ENCODE measurements around the gene MMP15. TPM values are rescaled to one million over a fixed set of nuclear protein-coding genes. Genes with fewer than 3 reads are reported as not detected.

Gene MMP15
- polyA plus RNA-seq, 1 donor (not counting 4 experiments of a cell fraction or from before 2014, with no cell fraction given): 3.7 TPM

DNA sequence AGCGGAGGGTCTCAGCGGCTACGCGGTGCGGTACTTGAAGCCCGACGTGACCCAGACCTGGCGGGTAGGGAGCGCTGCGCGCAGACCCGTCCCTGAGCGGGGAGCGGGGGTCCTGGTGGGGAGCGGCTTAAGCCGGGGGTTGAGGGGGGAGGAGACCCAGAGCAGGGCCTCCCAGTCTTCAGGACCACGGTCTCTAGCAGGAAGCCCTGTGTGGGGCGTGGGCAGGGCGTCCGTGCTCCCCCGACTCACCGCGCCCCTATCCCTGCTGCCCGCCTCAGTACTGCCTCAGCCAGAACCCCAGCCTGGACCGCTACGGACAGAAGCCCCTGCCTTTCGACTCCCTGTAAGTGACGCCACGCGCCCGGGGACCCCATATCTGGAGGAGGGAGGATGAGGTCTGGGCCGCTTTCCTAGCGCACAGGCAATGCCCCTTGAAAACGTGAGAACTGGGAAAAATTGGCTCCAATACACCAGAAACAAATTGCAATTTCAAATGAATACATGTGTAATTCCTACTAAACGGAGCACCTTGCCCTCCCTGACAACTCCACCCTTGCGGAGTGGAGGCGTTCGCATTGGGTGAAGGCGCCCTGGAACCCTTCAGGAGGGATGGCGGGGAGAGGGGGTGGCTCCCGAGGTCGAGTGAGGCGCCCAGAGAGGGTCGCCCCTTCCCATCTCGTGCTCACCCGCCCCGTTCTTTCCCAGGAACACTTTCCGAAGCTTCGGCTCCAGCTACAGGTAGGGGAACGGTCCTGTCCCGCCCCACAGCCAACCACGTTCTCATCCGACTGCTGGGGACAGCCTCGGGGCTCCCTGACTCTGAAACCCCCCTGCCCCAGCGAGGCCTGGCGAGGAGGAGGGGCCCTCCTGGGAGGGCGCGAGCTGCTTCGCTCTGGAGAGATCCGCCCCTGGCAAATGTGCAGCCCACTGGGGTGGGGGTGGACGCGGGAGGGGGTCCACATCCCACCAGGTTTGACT is 40.1 kb upstream of the MMP15 start:
- H3K36me3 ChIP-seq (ENCODE audit: control insufficient read depth in 2 of 2, extremely low read depth in 1 of 2, insufficient read depth in 2 of 2, low read length in 2 of 2): no peaks in the 10 kb centered on the region
- dilution Hi-C loops (cut with MboI; ENCODE audit: extremely low pct_ligation_motif_present, low sequenced_read_pairs): no loop called here
- H3K4me2 ChIP-seq (ENCODE audit: control insufficient read depth, extremely low read depth, insufficient read depth, low read depth, low read length): peak overlapping the region; percentile 81
- peak overlapping the region; percentile 28 for H3K9ac ChIP-seq (ENCODE audit: control insufficient read depth, extremely low read depth, insufficient read depth, low read length)
- no peaks in the 10 kb centered on the region for H4K20me1 ChIP-seq (ENCODE audit: control insufficient read depth, extremely low read depth, insufficient read depth, low read length)
- H3K27ac ChIP-seq (ENCODE audit: control insufficient read depth, insufficient read depth, low read length): no peak overlapping the region
- H3K9me1 ChIP-seq (ENCODE audit: control insufficient read depth, extremely low read depth, insufficient read depth, low read length): no peaks in the 10 kb centered on the region
- H2AFZ ChIP-seq (ENCODE audit: control insufficient read depth, low read length): peak overlapping the region; percentile 80
- H3K79me2 ChIP-seq (ENCODE audit: control insufficient read depth, insufficient read depth, low read length): no peaks in the 10 kb centered on the region
- peaks cover 15% of the 10 kb centered on the region for H3K4me1 ChIP-seq (ENCODE audit: control insufficient read depth, extremely low read depth, insufficient read depth, low read length)
- FAIRE-seq: peak; percentile 17
- no peak for TF ChIP-seq CTCF (optimal IDR thresholded peaks at IDR 0.05 in 1 of 3, IDR thresholded peaks at IDR 0.05 in 1 of 3, conservative IDR thresholded peaks at IDR 0.05 in 1 of 3; ENCODE audit: extremely low read depth in 1 of 3, insufficient read depth in 2 of 3, low read length in 3 of 3)
- TF ChIP-seq EZH2 (IDR thresholded peaks at IDR 0.05; ENCODE audit: low read length): no peak
- peak overlapping the region; percentile 61 to 68 (median 62) for H3K4me3 ChIP-seq (ENCODE audit: control insufficient read depth in 2 of 3, extremely low read depth in 1 of 3, insufficient read depth in 2 of 3, low read depth in 1 of 3, low read length in 3 of 3)
- peaks cover 6% of the 10 kb centered on the region for H3K27me3 ChIP-seq (ENCODE audit: control insufficient read depth, extremely low read depth, insufficient read depth, low read length)
- no peaks in the 10 kb centered on the region for H3K9me3 ChIP-seq (ENCODE audit: control insufficient read depth, low read depth, low read length)
- DNase-seq (ENCODE audit: low read depth, low spot score): no peak

- no peak overlapping the region for H3K9ac ChIP-seq (ENCODE audit: control insufficient read depth, extremely low read depth, insufficient read depth, low read length)
- no peaks in the 10 kb centered on the region for H3K9me1 ChIP-seq (ENCODE audit: control insufficient read depth, extremely low read depth, insufficient read depth, low read length)
- H3K4me2 ChIP-seq (ENCODE audit: control insufficient read depth, extremely low read depth, insufficient read depth, low read depth, low read length): no peak overlapping the region
- H3K79me2 ChIP-seq (ENCODE audit: control insufficient read depth, insufficient read depth, low read length): no peaks in the 10 kb centered on the region
- no peaks in the 10 kb centered on the region for H3K36me3 ChIP-seq (ENCODE audit: control insufficient read depth in 2 of 2, extremely low read depth in 1 of 2, insufficient read depth in 2 of 2, low read length in 2 of 2)
- no peak overlapping the region for H2AFZ ChIP-seq (ENCODE audit: control insufficient read depth, low read length)
- H3K9me3 ChIP-seq (ENCODE audit: control insufficient read depth, low read depth, low read length): no peaks in the 10 kb centered on the region
- no peak overlapping the region for H3K4me3 ChIP-seq (ENCODE audit: control insufficient read depth in 2 of 3, extremely low read depth in 1 of 3, insufficient read depth in 2 of 3, low read depth in 1 of 3, low read length in 3 of 3)
- FAIRE-seq (no peak), DNase-seq (ENCODE audit: low read depth, low spot score) (no peak)
- peaks cover 6% of the 10 kb centered on the region for H3K27me3 ChIP-seq (ENCODE audit: control insufficient read depth, extremely low read depth, insufficient read depth, low read length)
- dilution Hi-C loops (cut with MboI; ENCODE audit: extremely low pct_ligation_motif_present, low sequenced_read_pairs): no loop called here
- H3K4me1 ChIP-seq (ENCODE audit: control insufficient read depth, extremely low read depth, insufficient read depth, low read length): peaks cover 15% of the 10 kb centered on the region
- no peak overlapping the region for H3K27ac ChIP-seq (ENCODE audit: control insufficient read depth, insufficient read depth, low read length)
- H4K20me1 ChIP-seq (ENCODE audit: control insufficient read depth, extremely low read depth, insufficient read depth, low read length): no peaks in the 10 kb centered on the region
- no peak for TF ChIP-seq CTCF (optimal IDR thresholded peaks at IDR 0.05 in 1 of 3, IDR thresholded peaks at IDR 0.05 in 1 of 3, conservative IDR thresholded peaks at IDR 0.05 in 1 of 3; ENCODE audit: extremely low read depth in 1 of 3, insufficient read depth in 2 of 3, low read length in 3 of 3)
- no peak for TF ChIP-seq EZH2 (IDR thresholded peaks at IDR 0.05; ENCODE audit: low read length)
These were observed 39.4 kb upstream of the MMP15 start for GRCh38 chr16:57986196-57986595.

Measured in keratinocyte (primary cell).